GM12878 (cell line): Measurements from ENCODE around the gene VSX1. TPM values are rescaled to one million over a fixed set of nuclear protein-coding genes. Genes with fewer than 3 reads are reported as not detected.

Experiments used
- ATAC-seq: fragments of 200-7000 bp; cut with Tn5 transposase; 3 replicates; pipeline ENCODE4 v1.9.1; 2020; ENCODE audit warnings: mild to moderate bottlenecking, moderate library complexity
- BruUV-seq: library from RNA; stranded (reverse); fragments of 400-500 nt; replicated peaks from 2 replicates; lab custom pipeline; 2021; lab: Mats Ljungman, UMichigan
- CTCF ChIA-PET: fragments of 300-600 bp; sonication (Branson Sonifier 250); formaldehyde crosslinking; extraction: SDS; loops from one replicate; lab custom pipeline; 2021; ENCODE audit warnings: inconsistent platforms; lab: Yijun Ruan, JAX
- POLR2A ChIA-PET: fragments of 350-600 bp; formaldehyde crosslinking; extraction: SDS; loops from one replicate; lab custom pipeline; 2021; ENCODE audit warnings: inconsistent platforms; lab: Charles Lee
- RAD21 ChIA-PET: fragments of 300-600 bp; sonication (Branson Sonifier 250); formaldehyde crosslinking; loops from one replicate; lab custom pipeline; 2023; ENCODE audit warnings: antibody characterized with exemption; ENCODE audit not compliant: unreplicated experiment; lab: Charles Lee
- SMC1A ChIA-PET: fragments of 300-600 bp; sonication (Branson Sonifier 250); formaldehyde crosslinking; loops from one replicate; lab custom pipeline; 2023; ENCODE audit not compliant: unreplicated experiment, uncharacterized antibody; lab: Charles Lee
- DNase-seq: peaks from one replicate; pipeline ENCODE4 v3.0.0-alpha.2; 2011; ENCODE audit warnings: low read depth, low spot score
- FAIRE-seq: peaks from 3 replicates; lab custom pipeline; 2011; peaks lifted over from hg19 to GRCh38; lab: Jason Lieb, UNC
- H2AFZ ChIP-seq: 2 replicates; pipeline ENCODE4 v1.6.0; 2011; ENCODE audit warnings: low read depth, low read length, control low read depth; ENCODE audit not compliant: control insufficient read depth
- H3K27ac ChIP-seq: 2 replicates; pipeline ENCODE4 v1.5.1; 2011; ENCODE audit warnings: control low read depth; ENCODE audit not compliant: control insufficient read depth, insufficient read depth
- H3K27me3 ChIP-seq, 2 experiments: replicated peaks in 1 of 2; 2 replicates each; pipeline versions ENCODE4 v1.6.0 to v1.6.1; 2011; ENCODE audit warnings: low read length in 1 of 2; ENCODE audit not compliant: control insufficient read depth in 2 of 2, insufficient read depth in 2 of 2
- H3K36me3 ChIP-seq, 2 experiments: 2 replicates each; pipeline ENCODE4 v1.5.1; 2011; ENCODE audit warnings: low read length in 1 of 2; ENCODE audit not compliant: control insufficient read depth in 2 of 2, insufficient read depth in 2 of 2
- H3K4me1 ChIP-seq: 2 replicates; pipeline ENCODE4 v1.6.1; 2011; ENCODE audit warnings: mild to moderate bottlenecking, low read length, moderate library complexity, mixed read lengths; ENCODE audit not compliant: control insufficient read depth, insufficient read depth
- H3K4me2 ChIP-seq: 2 replicates; pipeline ENCODE4 v1.6.0; 2011; ENCODE audit warnings: control low read depth; ENCODE audit not compliant: control insufficient read depth, insufficient read depth
- H3K4me3 ChIP-seq: fragments of 200-600 bp; sonication (generic); 2 replicates; pipeline ENCODE4 v1.5.1; 2016
- H3K79me2 ChIP-seq: 2 replicates; pipeline ENCODE4 v1.6.0; 2011; ENCODE audit warnings: low read length; ENCODE audit not compliant: control insufficient read depth, insufficient read depth
- H3K9ac ChIP-seq: 2 replicates; pipeline ENCODE4 v1.8.0; 2011; ENCODE audit warnings: low read length, control low read depth, mixed read lengths; ENCODE audit not compliant: control insufficient read depth, insufficient read depth
- H3K9me3 ChIP-seq: replicated peaks from 3 replicates; pipeline ENCODE4 v1.5.1; 2011; ENCODE audit warnings: mild to moderate bottlenecking, low read length; ENCODE audit not compliant: control insufficient read depth, insufficient read depth
- H4K20me1 ChIP-seq: 2 replicates; pipeline ENCODE4 v1.6.0; 2011; ENCODE audit not compliant: control insufficient read depth, insufficient read depth
- CHD2 ChIP-seq: IDR thresholded peaks from 2 replicates; pipeline ENCODE4 v1.6.1; 2011; ENCODE audit warnings: low read depth, low read length, improper control_type of control experiment, borderline replicate concordance
- NFYA ChIP-seq: IDR thresholded peaks from 2 replicates; pipeline ENCODE4 v1.6.1; 2011; ENCODE audit warnings: low read depth, mild to moderate bottlenecking, low read length, improper control_type of control experiment, borderline replicate concordance
- SRF ChIP-seq, 2 experiments: IDR thresholded peaks; 2 replicates each; pipeline ENCODE4 v1.6.1; 2011; ENCODE audit warnings: low read depth in 2 of 2, low read length in 2 of 2, mild to moderate bottlenecking in 1 of 2, moderate library complexity in 1 of 2
- TCF7 ChIP-seq: IDR thresholded peaks from 2 replicates; pipeline ENCODE4 v1.6.1; 2014; ENCODE audit warnings: antibody characterized with exemption, borderline replicate concordance
- ZNF622 ChIP-seq: fragments of 450-650 bp; IDR thresholded peaks from 2 replicates; pipeline ENCODE4 v1.6.1; 2017; ENCODE audit warnings: mild to moderate bottlenecking, inconsistent platforms
- WGBS: methylation state at CpG from one replicate; pipeline ENCODE4 v1.1.6; 2016; ENCODE audit warnings: low lambda C conversion rate; ENCODE audit not compliant: insufficient replicate concordance, insufficient coverage; ENCODE audit errors: missing lambda C conversion rate; 5-methylcytosine and 5-hydroxymethylcytosine counted together
- in situ Hi-C: fragments of 300-500 bp; cut with MboI; formaldehyde crosslinking; loops from 9 replicates; pipeline ENCODE4 v1.14.3; 2018; ENCODE audit warnings: mixed read lengths
- intact Hi-C: fragments of 100-400 bp; cut with micrococcal nuclease; formaldehyde crosslinking; loops from one replicate; pipeline ENCODE4 v1.14.2; 2022; ENCODE audit not compliant: unreplicated experiment
- polyA plus RNA-seq, 11 experiments: library from polyadenylated mRNA; depleted of rRNA in 4 of 11; unstranded in 6 of 11; stranded (reverse) in 5 of 11; fragments of >200 nt; fragmentation: Nextera tagmentation in 4 of 11; fragmentation: Illumina TruSeq in 1 of 11; extraction: Ambion mirVana in 4 of 11; extraction: Trizol in 1 of 11; gene quantifications; 1 replicate in 1 of 11; 2 replicates in 10 of 11; pipeline versions ENCODE4 v1.2.1 to v1.2.3, GENCODE V29; 2011 to 2016; ENCODE audit warnings: inconsistent platforms in 2 of 11, missing spikeins in 2 of 11, low read depth in 1 of 11
- total RNA-seq, 4 experiments: library from RNA; depleted of rRNA in 3 of 4; stranded (reverse); fragments of >200 nt in 3 of 4; fragmentation: Illumina TruSeq in 1 of 4; extraction: Trizol in 1 of 4; gene quantifications; 2 replicates each; pipeline versions ENCODE4 v1.2.1 to v1.2.3, GENCODE V29; 2013 to 2021
- TF ChIP-seq, protein P1 (sequence below): fragments of 450-650 bp; IDR thresholded peaks from 2 replicates; pipeline ENCODE4 v1.6.1; 2017; ENCODE audit warnings: mild to moderate bottlenecking, low read depth, inconsistent platforms; ENCODE audit not compliant: poor library complexity, severe bottlenecking
- TF ChIP-seq, protein P2 (sequence below): IDR thresholded peaks from 2 replicates; pipeline ENCODE4 v1.6.1; 2011; ENCODE audit warnings: mild to moderate bottlenecking, low read depth, low read length, moderate library complexity; ENCODE audit not compliant: insufficient replicate concordance

VSX1 gene
- total and polyA plus RNA-seq, 10 of the 15 experiments (the other 5 are each of a cell fraction or from before 2014, with no cell fraction given): 0.05 TPM; not detected in 9

DNA sequence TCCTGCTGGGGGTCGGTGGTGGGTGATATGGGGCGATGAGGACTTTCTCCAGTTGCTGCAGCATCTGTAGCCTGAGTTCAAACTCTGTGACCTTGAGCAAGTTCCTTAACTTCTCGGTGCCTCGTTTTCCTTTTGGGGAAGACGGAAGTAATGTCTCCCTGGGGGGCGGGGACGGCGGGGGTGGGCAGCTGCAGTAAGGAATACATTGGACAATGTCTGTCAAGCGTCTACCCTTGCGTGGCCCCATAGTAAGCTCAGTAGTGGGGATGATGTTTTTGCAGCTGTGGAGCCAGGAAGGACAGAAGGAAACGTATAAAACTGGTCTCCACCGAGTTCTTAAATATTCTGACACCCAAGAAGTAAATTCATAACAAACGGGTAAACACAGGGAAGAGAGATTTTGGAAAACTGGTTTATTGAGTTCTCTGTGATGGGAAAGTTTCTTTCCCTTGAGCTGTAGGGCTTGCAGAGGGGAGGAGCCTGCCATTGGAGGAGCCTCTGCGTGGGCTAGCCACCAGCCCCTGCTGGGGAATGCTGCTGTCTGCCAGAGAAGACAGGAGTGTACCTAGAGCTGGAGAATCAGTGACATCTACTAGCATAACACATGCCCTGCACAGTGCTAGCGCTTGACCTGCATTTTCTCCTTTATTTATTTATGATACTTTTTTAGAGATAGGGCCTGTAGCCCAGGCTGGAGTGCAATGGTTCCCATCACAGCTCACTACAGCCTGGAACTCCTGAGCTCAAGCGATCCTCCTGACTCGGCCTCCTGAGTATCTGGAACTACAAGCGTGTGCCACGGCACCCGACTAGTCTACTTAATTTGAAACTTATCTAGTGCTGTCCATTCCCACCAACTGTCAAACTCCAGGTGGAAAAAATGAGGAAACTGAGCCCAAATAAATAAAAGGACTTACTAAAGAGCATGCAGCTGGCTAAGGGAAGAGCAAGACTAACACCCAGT is 22.8 kb downstream of the VSX1 start:
- Histone ChIP-seq H3K4me1 (peaks cover 30% of the 10 kb centered on the region), H3K36me3 (no peaks in the 10 kb centered on the region), H3K27me3 (peaks cover 0 to 4% of the 10 kb centered on the region in 2 experiments; a peak in 2 of 4 replicates), H3K4me3 (peak overlapping the region; percentile 83; the same call in 1 of the 2 replicates), H4K20me1 (no peaks in the 10 kb centered on the region), H2AFZ (peak overlapping the region; percentile 89)
- SMC1A ChIA-PET: interaction anchor here (0.9 to 2.3 kb wide), 10 partner anchors 9 to 340 kb away, joined by 3 to 10 read pairs (median 3); partner anchors contain the start of gene APMAP
- TSS peak; percentile 67 for BruUV-seq
- 45% methylated on average over 20 of the region's 20 CpGs for WGBS
- intact Hi-C loops (no loop called here), in situ Hi-C loops (loop anchor here (10.0 to 25.0 kb wide), 2 partner anchors 346 to 1697 kb away; partner anchors contain the start of genes GINS1, GZF1 and NXT1)
- POLR2A ChIA-PET: interaction anchor here (0.6 to 1.4 kb wide), 2 partner anchors 26 to 64 kb away, joined by 3 to 5 read pairs; no protein-coding TSS in a partner anchor
- ATAC-seq: no peak
- TF ChIP-seq CHD2 (no peak), TCF7 (no peak), NFYA (no peak), SRF (IDR thresholded peaks at IDR 0.05; ENCODE audit: low read depth in 2 of 2, low read length in 2 of 2) (0 out of 4 replicates have a peak, but pooled peaks of 1 of the 2 experiments have one; percentile 58), ZNF622 (no peak)
- TF ChIP-seq, protein P1, sequence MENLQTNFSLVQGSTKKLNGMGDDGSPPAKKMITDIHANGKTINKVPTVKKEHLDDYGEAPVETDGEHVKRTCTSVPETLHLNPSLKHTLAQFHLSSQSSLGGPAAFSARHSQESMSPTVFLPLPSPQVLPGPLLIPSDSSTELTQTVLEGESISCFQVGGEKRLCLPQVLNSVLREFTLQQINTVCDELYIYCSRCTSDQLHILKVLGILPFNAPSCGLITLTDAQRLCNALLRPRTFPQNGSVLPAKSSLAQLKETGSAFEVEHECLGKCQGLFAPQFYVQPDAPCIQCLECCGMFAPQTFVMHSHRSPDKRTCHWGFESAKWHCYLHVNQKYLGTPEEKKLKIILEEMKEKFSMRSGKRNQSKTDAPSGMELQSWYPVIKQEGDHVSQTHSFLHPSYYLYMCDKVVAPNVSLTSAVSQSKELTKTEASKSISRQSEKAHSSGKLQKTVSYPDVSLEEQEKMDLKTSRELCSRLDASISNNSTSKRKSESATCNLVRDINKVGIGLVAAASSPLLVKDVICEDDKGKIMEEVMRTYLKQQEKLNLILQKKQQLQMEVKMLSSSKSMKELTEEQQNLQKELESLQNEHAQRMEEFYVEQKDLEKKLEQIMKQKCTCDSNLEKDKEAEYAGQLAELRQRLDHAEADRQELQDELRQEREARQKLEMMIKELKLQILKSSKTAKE: no peak
- TF ChIP-seq, protein P2, sequence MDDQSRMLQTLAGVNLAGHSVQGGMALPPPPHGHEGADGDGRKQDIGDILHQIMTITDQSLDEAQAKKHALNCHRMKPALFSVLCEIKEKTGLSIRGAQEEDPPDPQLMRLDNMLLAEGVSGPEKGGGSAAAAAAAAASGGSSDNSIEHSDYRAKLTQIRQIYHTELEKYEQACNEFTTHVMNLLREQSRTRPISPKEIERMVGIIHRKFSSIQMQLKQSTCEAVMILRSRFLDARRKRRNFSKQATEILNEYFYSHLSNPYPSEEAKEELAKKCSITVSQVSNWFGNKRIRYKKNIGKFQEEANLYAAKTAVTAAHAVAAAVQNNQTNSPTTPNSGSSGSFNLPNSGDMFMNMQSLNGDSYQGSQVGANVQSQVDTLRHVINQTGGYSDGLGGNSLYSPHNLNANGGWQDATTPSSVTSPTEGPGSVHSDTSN: no peak
- TF ChIP-seq, all 136 proteins: peak for 1
- no peak for DNase-seq
- H3K4me2 ChIP-seq: peak overlapping the region; percentile 100
- peak; percentile 13 for FAIRE-seq
- H3K27ac ChIP-seq: peak overlapping the region; percentile 86
- H3K9ac ChIP-seq: peak overlapping the region; percentile 90
- peaks cover 21% of the 10 kb centered on the region for H3K79me2 ChIP-seq
- RAD21 ChIA-PET: interaction anchor here (0.8 to 9.2 kb wide), 5 partner anchors 9 to 71 kb away, joined by 3 to 87 read pairs (median 4); partner anchors contain the start of gene APMAP
- H3K9me3 ChIP-seq: no peaks in the 10 kb centered on the region
- CTCF ChIA-PET: interaction anchor here (1.2 to 12.6 kb wide), 5 partner anchors 16 to 340 kb away, joined by 3 to 244 read pairs (median 3); partner anchors contain the start of gene APMAP
